Measurements from ENCODE around the gene DDX6.

The DDX6 gene

DNA sequence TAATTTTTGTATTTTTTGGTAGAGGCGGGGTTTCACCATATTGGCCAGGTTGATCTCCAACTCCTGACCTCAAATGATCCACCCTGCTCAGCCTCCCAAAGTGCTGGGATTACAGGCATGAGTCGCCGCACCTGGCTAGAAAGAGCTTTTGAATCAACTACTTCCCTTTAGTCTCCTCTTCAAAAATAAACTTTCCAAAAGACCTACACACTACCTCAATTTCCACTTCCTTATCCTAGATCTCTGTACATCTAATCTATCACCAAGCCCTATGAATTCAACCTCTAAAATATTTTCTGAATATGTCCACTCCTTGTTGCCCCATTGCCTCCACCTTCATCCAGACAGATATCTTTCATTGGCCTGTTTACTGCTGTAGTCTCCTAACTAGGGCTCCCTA is 13.1 kb upstream of the DDX6 start:
- TF ChIP-seq ZNF747 (tag by site-specific recombination; IDR thresholded peaks at IDR 0.05) (no peak), ZNF792 (tag by site-specific recombination; IDR thresholded peaks at IDR 0.05) (no peak), PRDM2 (tag by site-specific recombination; IDR thresholded peaks at IDR 0.05; ENCODE audit: borderline replicate concordance) (no peak), ZNF214 (tag by site-specific recombination; IDR thresholded peaks at IDR 0.05; ENCODE audit: borderline replicate concordance) (no peak)
- TF ChIP-seq, protein P1, sequence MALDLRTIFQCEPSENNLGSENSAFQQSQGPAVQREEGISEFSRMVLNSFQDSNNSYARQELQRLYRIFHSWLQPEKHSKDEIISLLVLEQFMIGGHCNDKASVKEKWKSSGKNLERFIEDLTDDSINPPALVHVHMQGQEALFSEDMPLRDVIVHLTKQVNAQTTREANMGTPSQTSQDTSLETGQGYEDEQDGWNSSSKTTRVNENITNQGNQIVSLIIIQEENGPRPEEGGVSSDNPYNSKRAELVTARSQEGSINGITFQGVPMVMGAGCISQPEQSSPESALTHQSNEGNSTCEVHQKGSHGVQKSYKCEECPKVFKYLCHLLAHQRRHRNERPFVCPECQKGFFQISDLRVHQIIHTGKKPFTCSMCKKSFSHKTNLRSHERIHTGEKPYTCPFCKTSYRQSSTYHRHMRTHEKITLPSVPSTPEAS (tag by site-specific recombination; IDR thresholded peaks at IDR 0.05): no peak
- Histone ChIP-seq H3K4me1 (ENCODE audit: control insufficient read depth, insufficient read depth, low read length) (no peaks in the 10 kb centered on the region), H3K4me3 (ENCODE audit: low read depth, low read length) (no peak overlapping the region), H3K9me3 (ENCODE audit: control insufficient read depth, insufficient read depth, low read depth, low read length) (no peaks in the 10 kb centered on the region), H3K36me3 (ENCODE audit: control insufficient read depth in 2 of 2, insufficient read depth in 1 of 2, low read length in 2 of 2) (no peaks in the 10 kb centered on the region), H3K27ac (ENCODE audit: extremely low read depth, low read depth, low read length) (no peak overlapping the region)
- ChIA-PET POLR2A (interaction anchor here (3.7 kb wide), 1 partner anchor 12 kb away, joined by 17 read pairs; the partner anchor contains the start of gene DDX6), CTCF (no interaction called here)

DNA sequence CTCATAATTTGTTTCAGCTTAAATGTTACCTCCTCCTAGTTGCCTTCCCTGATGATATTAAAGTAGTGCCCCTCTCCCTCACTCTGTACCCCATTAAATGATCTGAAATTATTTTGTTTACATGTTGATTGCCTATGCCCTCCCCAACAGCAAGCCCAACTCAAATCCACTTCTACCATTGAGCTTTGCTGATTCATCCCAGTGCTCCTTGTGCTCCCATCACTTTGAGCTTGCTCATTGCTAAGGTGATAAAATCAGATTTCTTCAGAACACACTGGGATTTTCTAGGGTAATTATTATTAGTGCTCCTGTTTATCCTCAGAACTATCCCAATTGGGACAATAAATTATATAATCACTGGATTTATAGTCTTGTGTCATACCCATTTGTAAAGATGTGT is 8.4 kb upstream of the DDX6 start:
- ChIA-PET POLR2A (interaction anchor here (1.2 kb wide), 1 partner anchor 9 kb away, joined by 7 read pairs; the partner anchor contains the start of gene DDX6), CTCF (interaction anchor here (0.6 to 1.6 kb wide), 2 partner anchors 10 to 110 kb away, joined by 4 to 8 read pairs; no protein-coding TSS in a partner anchor)
- no peak overlapping the region for H3K27ac ChIP-seq (ENCODE audit: extremely low read depth, low read depth, low read length)
- H3K36me3 ChIP-seq (ENCODE audit: control insufficient read depth in 2 of 2, insufficient read depth in 1 of 2, low read length in 2 of 2): no peaks in the 10 kb centered on the region
- H3K4me3 ChIP-seq (ENCODE audit: low read depth, low read length): no peak overlapping the region
- TF ChIP-seq ZNF394 (tag by site-specific recombination; IDR thresholded peaks at IDR 0.05; ENCODE audit: borderline replicate concordance) (no peak), ZNF561 (tag by site-specific recombination; IDR thresholded peaks at IDR 0.05; ENCODE audit: borderline replicate concordance) (no peak), ZNF776 (tag by site-specific recombination; IDR thresholded peaks at IDR 0.05; ENCODE audit: borderline replicate concordance) (no peak), ZNF16 (tag by site-specific recombination; IDR thresholded peaks at IDR 0.05; ENCODE audit: low read depth) (no peak), ZNF112 (tag by site-specific recombination; IDR thresholded peaks at IDR 0.05) (no peak), HOXD13 (CRISPR knock-in tag; IDR thresholded peaks at IDR 0.05; ENCODE audit: borderline replicate concordance) (no peak), TSHZ1 (tag by site-specific recombination; IDR thresholded peaks at IDR 0.05; ENCODE audit: borderline replicate concordance) (no peak), ZNF664 (tag by site-specific recombination; IDR thresholded peaks at IDR 0.05) (no peak), ZNF791 (tag by site-specific recombination; IDR thresholded peaks at IDR 0.05) (no peak), ZNF473 (tag by site-specific recombination; IDR thresholded peaks at IDR 0.05) (no peak), ZNF521 (tag by site-specific recombination; IDR thresholded peaks at IDR 0.05) (no peak)
- TF ChIP-seq, protein P2, sequence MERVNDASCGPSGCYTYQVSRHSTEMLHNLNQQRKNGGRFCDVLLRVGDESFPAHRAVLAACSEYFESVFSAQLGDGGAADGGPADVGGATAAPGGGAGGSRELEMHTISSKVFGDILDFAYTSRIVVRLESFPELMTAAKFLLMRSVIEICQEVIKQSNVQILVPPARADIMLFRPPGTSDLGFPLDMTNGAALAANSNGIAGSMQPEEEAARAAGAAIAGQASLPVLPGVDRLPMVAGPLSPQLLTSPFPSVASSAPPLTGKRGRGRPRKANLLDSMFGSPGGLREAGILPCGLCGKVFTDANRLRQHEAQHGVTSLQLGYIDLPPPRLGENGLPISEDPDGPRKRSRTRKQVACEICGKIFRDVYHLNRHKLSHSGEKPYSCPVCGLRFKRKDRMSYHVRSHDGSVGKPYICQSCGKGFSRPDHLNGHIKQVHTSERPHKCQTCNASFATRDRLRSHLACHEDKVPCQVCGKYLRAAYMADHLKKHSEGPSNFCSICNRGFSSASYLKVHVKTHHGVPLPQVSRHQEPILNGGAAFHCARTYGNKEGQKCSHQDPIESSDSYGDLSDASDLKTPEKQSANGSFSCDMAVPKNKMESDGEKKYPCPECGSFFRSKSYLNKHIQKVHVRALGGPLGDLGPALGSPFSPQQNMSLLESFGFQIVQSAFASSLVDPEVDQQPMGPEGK (tag by site-specific recombination; IDR thresholded peaks at IDR 0.05): no peak
- TF ChIP-seq, protein P3, sequence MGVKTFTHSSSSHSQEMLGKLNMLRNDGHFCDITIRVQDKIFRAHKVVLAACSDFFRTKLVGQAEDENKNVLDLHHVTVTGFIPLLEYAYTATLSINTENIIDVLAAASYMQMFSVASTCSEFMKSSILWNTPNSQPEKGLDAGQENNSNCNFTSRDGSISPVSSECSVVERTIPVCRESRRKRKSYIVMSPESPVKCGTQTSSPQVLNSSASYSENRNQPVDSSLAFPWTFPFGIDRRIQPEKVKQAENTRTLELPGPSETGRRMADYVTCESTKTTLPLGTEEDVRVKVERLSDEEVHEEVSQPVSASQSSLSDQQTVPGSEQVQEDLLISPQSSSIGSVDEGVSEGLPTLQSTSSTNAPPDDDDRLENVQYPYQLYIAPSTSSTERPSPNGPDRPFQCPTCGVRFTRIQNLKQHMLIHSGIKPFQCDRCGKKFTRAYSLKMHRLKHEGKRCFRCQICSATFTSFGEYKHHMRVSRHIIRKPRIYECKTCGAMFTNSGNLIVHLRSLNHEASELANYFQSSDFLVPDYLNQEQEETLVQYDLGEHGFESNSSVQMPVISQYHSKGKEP (tag by site-specific recombination; IDR thresholded peaks at IDR 0.05): no peak
- H3K4me1 ChIP-seq (ENCODE audit: control insufficient read depth, insufficient read depth, low read length): no peaks in the 10 kb centered on the region
- no peaks in the 10 kb centered on the region for H3K9me3 ChIP-seq (ENCODE audit: control insufficient read depth, insufficient read depth, low read depth, low read length)

All from HEK293 (cell line).